Measurements from ENCODE around the gene DST. TPM values are rescaled to one million over a fixed set of nuclear protein-coding genes. Genes with fewer than 3 reads are reported as not detected.

The DST gene
- total RNA-seq, 1 experiment from 2014 or later = 76.0 TPM

DNA sequence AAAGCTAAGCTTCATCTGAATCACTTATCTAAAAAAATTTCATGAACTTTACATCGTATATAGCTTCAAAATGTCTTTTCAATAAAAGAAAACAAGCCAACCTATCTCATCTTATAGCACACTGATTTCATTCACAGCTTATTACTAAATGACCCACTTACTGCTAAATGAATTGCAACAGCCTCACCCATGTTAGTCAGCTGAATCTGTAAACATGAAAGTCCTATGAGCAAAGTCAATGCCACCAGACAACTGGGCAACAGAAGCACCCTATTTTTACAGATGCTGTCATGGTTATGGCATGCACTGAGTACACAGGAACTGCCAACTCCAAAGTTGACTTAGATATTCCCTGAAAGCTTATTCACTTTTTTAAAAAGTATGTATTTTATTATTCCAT lies 41.2 kb upstream of the DST start:
- peaks cover 22% of the 10 kb centered on the region for H3K4me1 Mint-ChIP-seq (ENCODE audit: low read depth, unreplicated experiment)
- H3K4me3 Mint-ChIP-seq (ENCODE audit: unreplicated experiment) = no peak overlapping the region
- no peak for DNase-seq
- H3K27me3 ChIP-seq (replicated peaks; ENCODE audit: control insufficient read depth, insufficient read depth, low read length) = no peaks in the 10 kb centered on the region
- no peaks in the 10 kb centered on the region for H3K9me3 Mint-ChIP-seq (ENCODE audit: unreplicated experiment)
- H3K4me3 ChIP-seq (ENCODE audit: low read depth, low read length) = no peak overlapping the region
- H3K36me3 Mint-ChIP-seq (ENCODE audit: insufficient read depth, unreplicated experiment) = no peaks in the 10 kb centered on the region
- BruUV-seq (replicated peaks) = no TSS peak
- no peaks in the 10 kb centered on the region for H3K9me3 ChIP-seq
- ChIA-PET POLR2A (no interaction called here), CTCF (no interaction called here)
- TF ChIP-seq CTCF (IDR thresholded peaks at IDR 0.05; ENCODE audit: insufficient read depth in 1 of 2, low read depth in 1 of 2, low read length in 1 of 2, severe bottlenecking in 1 of 2, unreplicated experiment in 1 of 2) = no peak
- H3K27me3 Mint-ChIP-seq (ENCODE audit: insufficient read depth, unreplicated experiment) = no peaks in the 10 kb centered on the region
- no peaks in the 10 kb centered on the region for H3K36me3 ChIP-seq (ENCODE audit: control insufficient read depth, insufficient read depth, low read length)
- intact Hi-C loops (cut with micrococcal nuclease; ENCODE audit: unreplicated experiment) = no loop called here
- H3K27ac Mint-ChIP-seq (ENCODE audit: unreplicated experiment) = no peak overlapping the region
- peaks cover 30% of the 10 kb centered on the region for H3K4me1 ChIP-seq

DNA sequence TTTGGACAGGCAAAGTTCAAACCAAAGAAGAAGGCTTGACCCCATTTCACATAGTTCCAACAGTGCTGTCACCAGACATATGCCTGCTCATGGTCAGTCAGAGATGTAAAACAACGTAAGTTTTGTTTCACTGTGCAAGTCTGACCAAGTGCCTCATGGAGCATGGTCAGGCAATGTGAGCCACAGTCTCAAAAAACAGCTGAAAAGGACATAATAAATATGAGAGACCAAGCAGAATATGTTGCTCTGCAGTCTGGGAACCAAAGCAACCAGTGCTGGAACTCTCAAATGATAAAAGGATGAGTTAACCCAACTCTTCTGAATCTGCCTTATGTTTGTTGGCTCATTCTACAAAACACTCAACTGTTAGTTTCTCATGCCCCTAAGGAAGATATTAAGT lies 39.9 kb upstream of the DST start:
- H3K4me1 ChIP-seq = peaks cover 25% of the 10 kb centered on the region
- Mint-ChIP-seq H3K9me3 (ENCODE audit: unreplicated experiment) (no peaks in the 10 kb centered on the region), H3K4me1 (ENCODE audit: low read depth, unreplicated experiment) (peaks cover 16% of the 10 kb centered on the region), H3K27me3 (ENCODE audit: insufficient read depth, unreplicated experiment) (no peaks in the 10 kb centered on the region), H3K4me3 (ENCODE audit: unreplicated experiment) (no peak overlapping the region), H3K36me3 (ENCODE audit: insufficient read depth, unreplicated experiment) (no peaks in the 10 kb centered on the region), H3K27ac (ENCODE audit: unreplicated experiment) (no peak overlapping the region)
- H3K4me3 ChIP-seq (ENCODE audit: low read depth, low read length) = no peak overlapping the region
- ChIA-PET POLR2A (no interaction called here), CTCF (no interaction called here)
- H3K36me3 ChIP-seq (ENCODE audit: control insufficient read depth, insufficient read depth, low read length) = no peaks in the 10 kb centered on the region
- H3K27me3 ChIP-seq (replicated peaks; ENCODE audit: control insufficient read depth, insufficient read depth, low read length) = no peaks in the 10 kb centered on the region
- TF ChIP-seq CTCF (IDR thresholded peaks at IDR 0.05; ENCODE audit: insufficient read depth in 1 of 2, low read depth in 1 of 2, low read length in 1 of 2, severe bottlenecking in 1 of 2, unreplicated experiment in 1 of 2) = no peak
- intact Hi-C loops (cut with micrococcal nuclease; ENCODE audit: unreplicated experiment) = no loop called here
- no peak for DNase-seq
- no TSS peak for BruUV-seq (replicated peaks)
- no peaks in the 10 kb centered on the region for H3K9me3 ChIP-seq

DNA sequence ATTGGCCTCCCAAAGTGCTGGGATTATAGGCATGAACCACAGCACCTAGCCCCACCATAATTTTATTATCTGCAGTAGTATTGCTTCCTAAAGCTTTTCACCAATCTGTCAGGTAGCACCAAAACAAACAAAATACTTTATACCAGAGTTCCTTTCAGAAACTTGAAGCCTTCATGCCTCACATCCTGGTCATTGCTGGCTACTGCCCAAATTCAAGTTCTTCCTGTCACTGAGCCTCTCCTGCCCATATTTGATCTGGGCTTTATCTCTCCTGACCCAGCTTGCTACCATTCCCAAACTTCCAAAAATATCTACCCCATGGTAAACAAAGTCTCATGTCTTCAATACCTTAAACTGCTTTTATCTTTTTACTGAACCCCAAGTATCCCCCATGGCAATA lies 34.9 kb upstream of the DST start:
- no peaks in the 10 kb centered on the region for H3K27me3 ChIP-seq (replicated peaks; ENCODE audit: control insufficient read depth, insufficient read depth, low read length)
- BruUV-seq (replicated peaks) = no TSS peak
- H3K9me3 Mint-ChIP-seq (ENCODE audit: unreplicated experiment) = no peaks in the 10 kb centered on the region
- H3K27me3 Mint-ChIP-seq (ENCODE audit: insufficient read depth, unreplicated experiment) = no peaks in the 10 kb centered on the region
- CTCF ChIA-PET = no interaction called here
- no peak overlapping the region for H3K27ac Mint-ChIP-seq (ENCODE audit: unreplicated experiment)
- no peaks in the 10 kb centered on the region for H3K4me1 Mint-ChIP-seq (ENCODE audit: low read depth, unreplicated experiment)
- no peaks in the 10 kb centered on the region for H3K9me3 ChIP-seq
- POLR2A ChIA-PET = no interaction called here
- H3K36me3 Mint-ChIP-seq (ENCODE audit: insufficient read depth, unreplicated experiment) = peaks cover 9% of the 10 kb centered on the region
- no peaks in the 10 kb centered on the region for H3K4me1 ChIP-seq
- H3K4me3 ChIP-seq (ENCODE audit: low read depth, low read length) = no peak overlapping the region
- intact Hi-C loops (cut with micrococcal nuclease; ENCODE audit: unreplicated experiment) = no loop called here
- H3K36me3 ChIP-seq (ENCODE audit: control insufficient read depth, insufficient read depth, low read length) = no peaks in the 10 kb centered on the region
- no peak for TF ChIP-seq CTCF (IDR thresholded peaks at IDR 0.05; ENCODE audit: insufficient read depth in 1 of 2, low read depth in 1 of 2, low read length in 1 of 2, severe bottlenecking in 1 of 2, unreplicated experiment in 1 of 2)
- no peak overlapping the region for H3K4me3 Mint-ChIP-seq (ENCODE audit: unreplicated experiment)
- no peak for DNase-seq

Measured in Caco-2 (cell line).